PC-3 (cell line): ENCODE results near the gene RXFP2.

Experiments
- EZH2 ChIP-seq: fragments of 300-600 bp; sonication (generic); IDR thresholded peaks from one replicate; pipeline ENCODE4 v1.6.1; 2017; ENCODE audit warnings: antibody characterized with exemption, mild to moderate bottlenecking, low read length; ENCODE audit not compliant: unreplicated experiment
- EZH2phosphoT487 ChIP-seq: fragments of 300-600 bp; sonication (generic); IDR thresholded peaks from 2 replicates; pipeline ENCODE4 v1.6.1; 2018; ENCODE audit warnings: mild to moderate bottlenecking, antibody characterized with exemption, low read length, borderline replicate concordance
- TF ChIP-seq, protein P1 (sequence below): fragments of 300-600 bp; sonication (generic); conservative IDR thresholded peaks from 2 replicates; pipeline ENCODE4 v1.5.1; 2017; ENCODE audit warnings: antibody characterized with exemption, low read depth, mild to moderate bottlenecking, low read length

DNA sequence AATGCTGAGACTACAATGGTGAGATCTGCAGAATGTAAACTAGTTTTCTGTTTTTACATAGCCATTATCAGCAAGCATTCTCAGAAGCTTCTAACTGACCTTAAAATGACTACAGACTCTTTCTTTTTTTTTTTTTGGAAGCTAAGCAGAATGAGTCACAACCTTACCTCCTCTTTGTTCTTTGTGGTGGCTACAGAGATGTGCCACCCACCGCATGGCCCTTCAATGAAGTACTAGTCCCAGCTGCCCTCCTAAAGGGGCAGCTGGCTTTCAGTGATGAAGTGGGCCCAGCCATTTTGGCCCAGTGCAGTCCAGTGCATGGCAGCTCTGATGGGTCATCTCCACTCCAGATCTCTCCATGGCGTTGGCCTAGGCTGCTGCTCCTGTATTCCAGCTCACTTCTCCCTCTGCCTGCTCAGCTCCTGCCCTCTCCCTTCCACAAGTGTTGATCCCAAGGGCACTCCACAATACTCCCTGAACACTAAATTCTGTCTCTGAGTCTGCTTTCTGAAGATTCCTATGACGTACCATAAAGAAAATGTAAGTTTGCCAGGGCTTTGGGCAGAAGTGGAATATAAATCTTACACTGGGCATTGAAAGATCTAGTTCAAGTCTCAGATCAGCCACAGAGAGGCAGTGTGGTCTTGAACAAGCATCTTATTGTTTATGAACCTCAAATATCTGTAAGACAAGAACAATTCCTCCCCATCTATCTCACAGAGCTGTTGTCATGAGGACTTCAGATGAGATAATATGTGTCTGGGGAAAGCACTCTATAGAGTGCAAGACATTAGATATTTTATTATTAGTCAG is 85.6 kb downstream of the RXFP2 start:
- TF ChIP-seq, protein P1, sequence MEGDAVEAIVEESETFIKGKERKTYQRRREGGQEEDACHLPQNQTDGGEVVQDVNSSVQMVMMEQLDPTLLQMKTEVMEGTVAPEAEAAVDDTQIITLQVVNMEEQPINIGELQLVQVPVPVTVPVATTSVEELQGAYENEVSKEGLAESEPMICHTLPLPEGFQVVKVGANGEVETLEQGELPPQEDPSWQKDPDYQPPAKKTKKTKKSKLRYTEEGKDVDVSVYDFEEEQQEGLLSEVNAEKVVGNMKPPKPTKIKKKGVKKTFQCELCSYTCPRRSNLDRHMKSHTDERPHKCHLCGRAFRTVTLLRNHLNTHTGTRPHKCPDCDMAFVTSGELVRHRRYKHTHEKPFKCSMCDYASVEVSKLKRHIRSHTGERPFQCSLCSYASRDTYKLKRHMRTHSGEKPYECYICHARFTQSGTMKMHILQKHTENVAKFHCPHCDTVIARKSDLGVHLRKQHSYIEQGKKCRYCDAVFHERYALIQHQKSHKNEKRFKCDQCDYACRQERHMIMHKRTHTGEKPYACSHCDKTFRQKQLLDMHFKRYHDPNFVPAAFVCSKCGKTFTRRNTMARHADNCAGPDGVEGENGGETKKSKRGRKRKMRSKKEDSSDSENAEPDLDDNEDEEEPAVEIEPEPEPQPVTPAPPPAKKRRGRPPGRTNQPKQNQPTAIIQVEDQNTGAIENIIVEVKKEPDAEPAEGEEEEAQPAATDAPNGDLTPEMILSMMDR, result peak; percentile 19; the same call in 1 of the 2 replicates
- no peak for TF ChIP-seq EZH2
- TF ChIP-seq EZH2phosphoT487, result no peak
